ENCODE data around the gene PACSIN1.

Gene PACSIN1

DNA sequence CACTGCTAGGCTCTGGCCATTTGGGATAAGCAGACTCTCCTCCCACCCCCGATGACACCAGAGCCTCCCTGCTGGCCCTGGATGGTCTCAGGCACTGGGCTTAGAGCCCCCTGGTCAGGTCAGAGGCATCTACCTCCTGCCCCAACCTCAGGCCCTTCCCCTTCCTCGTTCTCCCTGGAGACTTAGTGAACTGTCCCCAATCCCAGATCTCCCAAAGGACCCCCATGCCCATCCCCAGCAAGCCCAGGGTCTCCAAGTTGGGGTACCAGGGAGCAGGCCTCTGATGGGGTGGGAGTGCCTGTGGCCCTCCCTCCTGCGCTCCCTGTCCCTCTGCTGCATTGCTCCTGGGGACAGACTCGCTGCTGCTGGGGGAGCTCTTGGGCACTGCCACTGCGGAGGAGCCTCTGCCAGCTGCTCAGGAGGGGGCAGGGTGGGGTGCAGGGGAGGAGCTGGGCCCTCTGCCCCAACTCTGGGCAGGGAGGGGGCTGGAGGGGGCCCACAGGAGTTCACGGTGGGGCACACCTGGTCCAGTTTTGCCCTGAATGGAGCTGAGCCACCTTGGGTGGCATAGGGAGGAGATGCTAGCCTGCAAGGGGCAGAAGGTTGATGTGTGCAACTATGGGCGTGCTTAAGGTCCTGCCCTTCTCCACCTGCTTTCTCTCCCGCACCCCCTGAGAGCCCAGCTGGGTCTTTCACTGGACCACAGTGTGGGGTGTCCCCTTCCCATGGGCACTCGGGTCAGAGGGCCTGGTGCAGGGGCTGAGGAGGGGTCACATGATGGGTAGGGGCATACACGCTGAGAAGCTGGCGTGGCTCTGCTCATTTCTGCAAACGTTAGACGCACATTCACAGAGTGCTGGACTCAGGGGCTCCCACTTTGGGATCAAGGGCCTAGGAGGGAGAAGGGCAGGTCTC, 49.9 kb downstream of the PACSIN1 start:
- H2AFZ ChIP-seq (ENCODE audit: low read length), result no peak overlapping the region
- no peaks in the 10 kb centered on the region for H3K4me1 ChIP-seq (ENCODE audit: low read length)
- no peaks in the 10 kb centered on the region for H3K36me3 ChIP-seq (replicated peaks; ENCODE audit: insufficient read depth, low read length)
- no peaks in the 10 kb centered on the region for H4K20me1 ChIP-seq (ENCODE audit: insufficient read depth, low read length)
- H3K9me3 ChIP-seq (replicated peaks; ENCODE audit: insufficient read depth, low read length), result no peaks in the 10 kb centered on the region
- H3K79me2 ChIP-seq (ENCODE audit: low read length), result no peaks in the 10 kb centered on the region; the same call in 1 of the 2 replicates
- no peak overlapping the region for H3K27ac ChIP-seq (ENCODE audit: low read length)
- H3K4me2 ChIP-seq (ENCODE audit: low read depth, low read length), result no peak overlapping the region
- no peaks in the 10 kb centered on the region for H3K27me3 ChIP-seq (replicated peaks; ENCODE audit: insufficient read depth, low read length)
- no peaks in the 10 kb centered on the region for H3K9me2 ChIP-seq (replicated peaks; ENCODE audit: insufficient read depth, low read length)
- no peak overlapping the region for H3K4me3 ChIP-seq (ENCODE audit: low read length)
- no peak for TF ChIP-seq EZH2phosphoT487 (IDR thresholded peaks at IDR 0.05; ENCODE audit: low read length)
- TF ChIP-seq, protein P1, sequence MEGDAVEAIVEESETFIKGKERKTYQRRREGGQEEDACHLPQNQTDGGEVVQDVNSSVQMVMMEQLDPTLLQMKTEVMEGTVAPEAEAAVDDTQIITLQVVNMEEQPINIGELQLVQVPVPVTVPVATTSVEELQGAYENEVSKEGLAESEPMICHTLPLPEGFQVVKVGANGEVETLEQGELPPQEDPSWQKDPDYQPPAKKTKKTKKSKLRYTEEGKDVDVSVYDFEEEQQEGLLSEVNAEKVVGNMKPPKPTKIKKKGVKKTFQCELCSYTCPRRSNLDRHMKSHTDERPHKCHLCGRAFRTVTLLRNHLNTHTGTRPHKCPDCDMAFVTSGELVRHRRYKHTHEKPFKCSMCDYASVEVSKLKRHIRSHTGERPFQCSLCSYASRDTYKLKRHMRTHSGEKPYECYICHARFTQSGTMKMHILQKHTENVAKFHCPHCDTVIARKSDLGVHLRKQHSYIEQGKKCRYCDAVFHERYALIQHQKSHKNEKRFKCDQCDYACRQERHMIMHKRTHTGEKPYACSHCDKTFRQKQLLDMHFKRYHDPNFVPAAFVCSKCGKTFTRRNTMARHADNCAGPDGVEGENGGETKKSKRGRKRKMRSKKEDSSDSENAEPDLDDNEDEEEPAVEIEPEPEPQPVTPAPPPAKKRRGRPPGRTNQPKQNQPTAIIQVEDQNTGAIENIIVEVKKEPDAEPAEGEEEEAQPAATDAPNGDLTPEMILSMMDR (IDR thresholded peaks at IDR 0.05; ENCODE audit: low read length), result no peak
- no peaks in the 10 kb centered on the region for H3F3A ChIP-seq (ENCODE audit: insufficient read depth, low read length)
- no peak for DNase-seq
- H3K9ac ChIP-seq (ENCODE audit: low read length), result no peak overlapping the region

DNA sequence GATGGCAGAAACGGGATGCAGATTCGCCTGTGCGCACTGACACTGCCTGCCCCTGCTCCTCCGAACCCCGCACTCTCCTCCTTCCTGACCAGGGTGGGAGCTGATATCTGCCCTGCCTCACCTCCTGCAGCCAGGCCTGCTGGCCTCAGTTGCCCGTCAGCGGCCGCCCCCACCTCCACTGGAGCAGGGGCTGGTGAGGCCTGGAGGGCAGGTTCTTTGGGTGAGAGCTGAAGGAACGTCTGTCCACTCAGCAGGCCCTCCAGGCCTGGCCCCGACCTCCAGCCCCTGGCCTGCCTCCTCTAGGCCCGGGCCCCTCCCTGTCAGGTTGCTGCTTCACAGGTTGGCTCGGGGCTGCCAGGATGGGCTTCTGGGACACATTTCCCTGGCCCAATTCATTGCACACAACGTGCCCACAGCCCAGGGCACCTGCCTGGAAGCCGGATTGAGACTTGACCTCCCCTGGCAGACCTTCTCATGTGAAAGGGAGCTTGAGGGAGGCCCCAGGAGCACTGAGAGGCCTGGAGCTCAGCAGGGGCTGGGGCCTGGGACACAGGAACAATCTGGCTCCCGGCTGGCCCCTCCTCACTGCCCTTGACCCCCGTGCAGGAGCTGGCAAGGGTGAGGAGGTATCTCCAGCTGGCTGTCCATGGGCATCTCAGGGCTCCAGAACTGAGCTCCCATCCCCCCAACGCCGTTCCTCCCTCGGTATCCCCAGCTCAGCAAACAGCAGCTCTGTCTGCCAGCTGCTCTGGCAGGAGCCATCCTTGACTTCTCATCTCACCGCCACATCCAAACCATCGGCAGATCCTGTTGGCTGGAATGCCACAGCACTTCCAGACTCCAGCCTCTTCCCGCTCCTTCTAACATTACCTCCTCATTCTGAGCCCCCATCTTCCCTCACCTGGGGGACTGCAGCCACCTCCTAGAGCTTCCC, 50.8 kb downstream of the PACSIN1 start:
- Histone ChIP-seq H3K4me3 (ENCODE audit: low read length) (no peak overlapping the region), H2AFZ (ENCODE audit: low read length) (no peak overlapping the region), H3F3A (ENCODE audit: insufficient read depth, low read length) (no peaks in the 10 kb centered on the region), H4K20me1 (ENCODE audit: insufficient read depth, low read length) (no peaks in the 10 kb centered on the region), H3K27me3 (replicated peaks; ENCODE audit: insufficient read depth, low read length) (no peaks in the 10 kb centered on the region), H3K4me2 (ENCODE audit: low read depth, low read length) (no peak overlapping the region), H3K9me3 (replicated peaks; ENCODE audit: insufficient read depth, low read length) (no peaks in the 10 kb centered on the region), H3K9ac (ENCODE audit: low read length) (no peak overlapping the region), H3K79me2 (ENCODE audit: low read length) (no peaks in the 10 kb centered on the region; the same call in 1 of the 2 replicates), H3K36me3 (replicated peaks; ENCODE audit: insufficient read depth, low read length) (no peaks in the 10 kb centered on the region), H3K4me1 (ENCODE audit: low read length) (no peaks in the 10 kb centered on the region), H3K9me2 (replicated peaks; ENCODE audit: insufficient read depth, low read length) (no peaks in the 10 kb centered on the region), H3K27ac (ENCODE audit: low read length) (no peak overlapping the region)
- TF ChIP-seq, protein P1 (IDR thresholded peaks at IDR 0.05; ENCODE audit: low read length), result no peak
- no peak for TF ChIP-seq EZH2phosphoT487 (IDR thresholded peaks at IDR 0.05; ENCODE audit: low read length)
- no peak for TF ChIP-seq EZH2 (optimal IDR thresholded peaks at IDR 0.05; ENCODE audit: low read depth, low read length)
- DNase-seq, result no peak

DNA sequence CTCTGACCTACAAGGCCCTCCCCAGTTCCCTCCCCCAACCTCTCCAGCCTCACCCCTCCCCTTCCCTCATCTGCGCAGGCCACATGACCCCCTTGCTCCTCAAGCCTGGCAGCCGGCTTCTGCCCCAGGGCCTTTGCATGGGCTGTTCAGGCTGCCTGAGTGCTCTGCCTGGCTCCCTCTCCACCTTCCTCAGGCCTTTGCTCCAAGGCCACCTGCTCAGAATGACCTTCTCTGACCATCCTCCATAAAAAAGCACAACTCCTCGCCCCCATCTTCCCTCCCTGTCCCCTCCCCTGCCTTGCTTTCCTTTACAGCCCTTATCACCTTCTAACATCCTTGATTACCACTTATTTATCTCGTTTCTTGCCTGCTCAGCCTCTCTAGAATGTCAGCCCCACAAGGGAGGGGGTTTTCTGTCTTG, 51.6 kb downstream of the PACSIN1 start:
- H3K9me3 ChIP-seq (replicated peaks; ENCODE audit: insufficient read depth, low read length), result no peaks in the 10 kb centered on the region
- H3K79me2 ChIP-seq (ENCODE audit: low read length), result no peaks in the 10 kb centered on the region; the same call in 1 of the 2 replicates
- no peaks in the 10 kb centered on the region for H3K27me3 ChIP-seq (replicated peaks; ENCODE audit: insufficient read depth, low read length)
- no peaks in the 10 kb centered on the region for H3K9me2 ChIP-seq (replicated peaks; ENCODE audit: insufficient read depth, low read length)
- no peak for DNase-seq
- TF ChIP-seq EZH2phosphoT487 (IDR thresholded peaks at IDR 0.05; ENCODE audit: low read length), result no peak
- no peak for TF ChIP-seq EZH2 (optimal IDR thresholded peaks at IDR 0.05; ENCODE audit: low read depth, low read length)
- TF ChIP-seq, protein P1 (IDR thresholded peaks at IDR 0.05; ENCODE audit: low read length), result no peak
- H3K9ac ChIP-seq (ENCODE audit: low read length), result no peak overlapping the region
- H4K20me1 ChIP-seq (ENCODE audit: insufficient read depth, low read length), result no peaks in the 10 kb centered on the region
- no peak overlapping the region for H2AFZ ChIP-seq (ENCODE audit: low read length)
- H3K4me1 ChIP-seq (ENCODE audit: low read length), result no peaks in the 10 kb centered on the region
- no peak overlapping the region for H3K27ac ChIP-seq (ENCODE audit: low read length)
- no peak overlapping the region for H3K4me3 ChIP-seq (ENCODE audit: low read length)
- H3K36me3 ChIP-seq (replicated peaks; ENCODE audit: insufficient read depth, low read length), result no peaks in the 10 kb centered on the region
- H3F3A ChIP-seq (ENCODE audit: insufficient read depth, low read length), result no peaks in the 10 kb centered on the region
- no peak overlapping the region for H3K4me2 ChIP-seq (ENCODE audit: low read depth, low read length)
